H9 (cell line): Measurements from ENCODE around the gene LHFPL2. TPM values are rescaled to one million over a fixed set of nuclear protein-coding genes. Genes with fewer than 3 reads are reported as not detected.

Source experiments
- DNase-seq: peaks from one replicate; pipeline ENCODE4 v3.0.0-alpha.2; 2017
- H2AFZ ChIP-seq: one replicate; pipeline ENCODE4 v1.6.1; 2013; ENCODE audit warnings: mild to moderate bottlenecking, low read length, control low read depth, moderate library complexity
- H2AK5ac ChIP-seq: 2 replicates; pipeline ENCODE4 v1.6.1; 2013; ENCODE audit warnings: low read length, control low read depth, mixed read lengths; ENCODE audit not compliant: insufficient read length
- H2BK120ac ChIP-seq: one replicate; pipeline ENCODE4 v1.6.1; 2013; ENCODE audit warnings: low read depth, mild to moderate bottlenecking, low read length, control low read depth, inconsistent platforms; ENCODE audit not compliant: poor library complexity, severe bottlenecking
- H2BK12ac ChIP-seq: 2 replicates; pipeline ENCODE4 v1.6.1; 2013; ENCODE audit warnings: low read length, control low read depth, mixed read lengths, low read depth; ENCODE audit not compliant: insufficient read length
- H2BK15ac ChIP-seq: 2 replicates; pipeline ENCODE4 v1.6.1; 2013; ENCODE audit warnings: low read depth, low read length, control low read depth
- H2BK20ac ChIP-seq: one replicate; pipeline ENCODE4 v1.6.1; 2013; ENCODE audit warnings: low read depth, mild to moderate bottlenecking, low read length, control low read depth, inconsistent platforms; ENCODE audit not compliant: poor library complexity, severe bottlenecking
- H2BK5ac ChIP-seq: 2 replicates; pipeline ENCODE4 v1.6.1; 2013; ENCODE audit warnings: low read length, control low read depth, mixed read lengths; ENCODE audit not compliant: insufficient read length
- H3K14ac ChIP-seq: 2 replicates; pipeline ENCODE4 v1.6.1; 2013; ENCODE audit warnings: low read length, control low read depth; ENCODE audit not compliant: insufficient read depth
- H3K18ac ChIP-seq: 2 replicates; pipeline ENCODE4 v1.6.1; 2013; ENCODE audit warnings: low read depth, mild to moderate bottlenecking, mixed read lengths, low read length, control low read depth; ENCODE audit not compliant: insufficient read length
- H3K23ac ChIP-seq: 2 replicates; pipeline ENCODE4 v1.6.1; 2013; ENCODE audit warnings: low read length, control low read depth, mixed read lengths, low read depth; ENCODE audit not compliant: insufficient read length
- H3K23me2 ChIP-seq: 2 replicates; pipeline ENCODE4 v1.6.1; 2013; ENCODE audit warnings: low read depth, mild to moderate bottlenecking, mixed read lengths, low read length, control low read depth; ENCODE audit not compliant: insufficient read length, poor library complexity, severe bottlenecking
- H3K27ac ChIP-seq: 2 replicates; pipeline ENCODE4 v1.5.1; 2013; ENCODE audit warnings: low read length, control low read depth, mixed read lengths, low read depth; ENCODE audit not compliant: insufficient read length
- H3K27me3 ChIP-seq: 2 replicates; pipeline ENCODE4 v1.6.1; 2013; ENCODE audit warnings: low read length, control low read depth, inconsistent platforms; ENCODE audit not compliant: insufficient read depth
- H3K4ac ChIP-seq: 2 replicates; pipeline ENCODE4 v1.6.1; 2013; ENCODE audit warnings: low read depth, mild to moderate bottlenecking, control low read depth, inconsistent platforms, low read length, moderate library complexity
- H3K4me1 ChIP-seq: 2 replicates; pipeline ENCODE4 v1.6.1; 2013; ENCODE audit warnings: low read length, control low read depth, inconsistent platforms; ENCODE audit not compliant: insufficient read depth
- H3K4me2 ChIP-seq: 2 replicates; pipeline ENCODE4 v1.6.1; 2013; ENCODE audit warnings: low read length, control low read depth, mixed read lengths; ENCODE audit not compliant: insufficient read length, insufficient read depth
- H3K56ac ChIP-seq: 2 replicates; pipeline ENCODE4 v1.6.1; 2013; ENCODE audit warnings: low read depth, mild to moderate bottlenecking, mixed read lengths, low read length, control low read depth; ENCODE audit not compliant: insufficient read length
- H3K79me1 ChIP-seq: 2 replicates; pipeline ENCODE4 v1.6.1; 2013; ENCODE audit warnings: low read depth, mild to moderate bottlenecking, moderate library complexity, low read length, control low read depth, inconsistent platforms; ENCODE audit not compliant: insufficient read depth, poor library complexity, severe bottlenecking
- H3K79me2 ChIP-seq: 2 replicates; pipeline ENCODE4 v1.6.1; 2013; ENCODE audit warnings: low read length, control low read depth, inconsistent platforms; ENCODE audit not compliant: insufficient read depth
- H3K9ac ChIP-seq: 2 replicates; pipeline ENCODE4 v1.6.1; 2013; ENCODE audit warnings: low read length, control low read depth, mixed read lengths; ENCODE audit not compliant: insufficient read length; ENCODE audit errors: extremely low read depth
- H3K9me3 ChIP-seq: one replicate; pipeline ENCODE4 v1.6.1; 2013; ENCODE audit warnings: low read depth, low read length, inconsistent platforms; ENCODE audit not compliant: control insufficient read depth
- H3T11ph ChIP-seq: one replicate; pipeline ENCODE4 v1.6.1; 2013; ENCODE audit warnings: mild to moderate bottlenecking, low read length, control low read depth, inconsistent platforms
- H4K20me1 ChIP-seq: one replicate; pipeline ENCODE4 v1.6.1; 2013; ENCODE audit not compliant: control insufficient read depth, insufficient read length, insufficient read depth
- H4K5ac ChIP-seq: 2 replicates; pipeline ENCODE4 v1.6.1; 2013; ENCODE audit warnings: low read depth, mild to moderate bottlenecking, mixed read lengths, low read length, control low read depth; ENCODE audit not compliant: insufficient read length
- H4K8ac ChIP-seq: replicated peaks from 2 replicates; pipeline ENCODE4 v1.6.1; 2013; ENCODE audit warnings: low read length, control low read depth, mixed read lengths, low read depth; ENCODE audit not compliant: insufficient read length
- H4K91ac ChIP-seq: 2 replicates; pipeline ENCODE4 v1.6.1; 2013; ENCODE audit warnings: low read depth, mild to moderate bottlenecking, moderate library complexity, mixed read lengths, low read length, control low read depth; ENCODE audit not compliant: insufficient read length
- H3K27ac Mint-ChIP-seq, 3 experiments: 2 replicates in 2 of 3; 3 replicates in 1 of 3; pipeline ENCODE4 v1.8.0; 2020 to 2021; ENCODE audit warnings: mixed read lengths in 3 of 3, mild to moderate bottlenecking in 1 of 3, moderate library complexity in 1 of 3
- H3K27me3 Mint-ChIP-seq: 2 replicates; pipeline ENCODE4 v1.8.0; 2021; ENCODE audit warnings: low read depth, mild to moderate bottlenecking, moderate library complexity, mixed read lengths
- H3K36me3 Mint-ChIP-seq, 3 experiments: 2 replicates in 2 of 3; 3 replicates in 1 of 3; pipeline ENCODE4 v1.8.0; 2020 to 2021; ENCODE audit warnings: low read depth in 3 of 3, mixed read lengths in 3 of 3; ENCODE audit not compliant: insufficient read depth in 1 of 3
- H3K4me1 Mint-ChIP-seq, 2 experiments: 2 replicates each; pipeline ENCODE4 v1.8.0; 2020; ENCODE audit warnings: mixed read lengths in 2 of 2
- H3K4me3 Mint-ChIP-seq, 2 experiments: 2 replicates in 1 of 2; 3 replicates in 1 of 2; pipeline ENCODE4 v1.8.0; 2020 to 2021; ENCODE audit warnings: mild to moderate bottlenecking in 2 of 2, mixed read lengths in 2 of 2, moderate library complexity in 1 of 2
- H3K9me3 Mint-ChIP-seq, 2 experiments: 2 replicates in 1 of 2; 3 replicates in 1 of 2; pipeline ENCODE4 v1.8.0; 2020; ENCODE audit warnings: mild to moderate bottlenecking in 2 of 2, mixed read lengths in 2 of 2, moderate library complexity in 1 of 2
- CTCF ChIP-seq: fragments of 200-600 bp; sonication (generic); conservative IDR thresholded peaks from 3 replicates; pipeline ENCODE4 v1.8.0; 2021; ENCODE audit warnings: antibody characterized with exemption, mild to moderate bottlenecking
- WGBS: extraction: QIAGEN DNeasy Blood & Tissue Kit; methylation state at CpG from one replicate; pipeline ENCODE4 v1.1.7; 2013; ENCODE audit warnings: missing lambda C conversion rate, low lambda C conversion rate, mixed read lengths; ENCODE audit not compliant: insufficient read length; ENCODE audit errors: extremely low coverage; 5-methylcytosine and 5-hydroxymethylcytosine counted together
- total RNA-seq: library from RNA; stranded (reverse); gene quantifications from 2 replicates; pipeline ENCODE4 v1.2.1, GENCODE V29; 2021

The LHFPL2 gene
- total RNA-seq, 1 experiment from 2014 or later, result 26.3 TPM

GRCh38 chr5:78672154-78672553 is 23.6 kb upstream of the LHFPL2 start:
- peaks cover 0 to 4% of the 10 kb centered on the region in 2 experiments; a peak in 2 of 4 replicates for H3K4me1 Mint-ChIP-seq

More at GRCh38 chr5:78672154-78672553, 23.6 kb upstream of the LHFPL2 start:
- no peaks in the 10 kb centered on the region for H3K9me3 ChIP-seq
- no peak overlapping the region for H3K4me2 ChIP-seq
- H3K56ac ChIP-seq, result no peak overlapping the region
- no peak overlapping the region for H3K4me3 Mint-ChIP-seq
- H3K27ac ChIP-seq, result no peak overlapping the region
- no peak overlapping the region for H2BK20ac ChIP-seq
- no CpG with 5 or more reads among the region's 2 CpGs for WGBS
- H3K18ac ChIP-seq, result no peak overlapping the region
- H3K9me3 Mint-ChIP-seq, result no peaks in the 10 kb centered on the region
- H3K27me3 Mint-ChIP-seq, result no peaks in the 10 kb centered on the region; the same call in 1 of the 2 replicates
- DNase-seq, result no peak
- no peak overlapping the region for H3K23ac ChIP-seq
- no peaks in the 10 kb centered on the region for H3K36me3 Mint-ChIP-seq
- H4K91ac ChIP-seq, result no peak overlapping the region
- no peak overlapping the region for H4K5ac ChIP-seq
- no peaks in the 10 kb centered on the region for H3K23me2 ChIP-seq
- no peak overlapping the region for H2BK5ac ChIP-seq
- no peak overlapping the region for H2BK120ac ChIP-seq
- no peak overlapping the region for H3K14ac ChIP-seq
- H3K27me3 ChIP-seq, result no peaks in the 10 kb centered on the region
- H3K79me1 ChIP-seq, result no peaks in the 10 kb centered on the region
- no peak overlapping the region for H2BK15ac ChIP-seq
- no peaks in the 10 kb centered on the region for H3K79me2 ChIP-seq
- H3T11ph ChIP-seq, result no peak overlapping the region
- H2BK12ac ChIP-seq, result no peak overlapping the region
- no peak overlapping the region for H2AK5ac ChIP-seq
- no peak overlapping the region for H2AFZ ChIP-seq
- H3K4ac ChIP-seq, result no peak overlapping the region
- no peak overlapping the region for H3K27ac Mint-ChIP-seq
- no peak overlapping the region for H3K9ac ChIP-seq
- H3K4me1 ChIP-seq, result no peaks in the 10 kb centered on the region
- TF ChIP-seq CTCF, result no peak
- H4K8ac ChIP-seq, result no peak overlapping the region
- H4K20me1 ChIP-seq, result no peaks in the 10 kb centered on the region
